Activated CD8-positive, alpha-beta T cell treated with anti-CD3 and anti-CD28 coated beads, Interleukin-2, amount 10 ng/mL, durations not matched to agents 7 days and 5 days (primary cell): ENCODE data around the gene UBE2J2. TPM values are rescaled to one million over a fixed set of nuclear protein-coding genes. Genes with fewer than 3 reads are reported as not detected.

Source experiments
- ATAC-seq: fragments of 150-1000 bp; cut with Tn5 transposase; one replicate; pipeline ENCODE4 v1.10.0; 2021; ENCODE audit warnings: moderate library complexity
- CTCF ChIA-PET: fragments of 350-600 bp; sonication (Branson Sonifier 250); formaldehyde crosslinking; loops from one replicate; lab custom pipeline; 2021; ENCODE audit warnings: antibody characterized with exemption; lab: Charles Lee
- POLR2A ChIA-PET: fragments of 350-600 bp; sonication (Branson Sonifier 250); formaldehyde crosslinking; loops from one replicate; lab custom pipeline; 2021; ENCODE audit warnings: antibody characterized with exemption; lab: Charles Lee
- DNase-seq: peaks from one replicate; pipeline ENCODE4 v3.0.0-alpha.2; 2020
- H3K27ac Mint-ChIP-seq: one replicate; pipeline ENCODE4 v1.8.0; 2021; ENCODE audit warnings: mild to moderate bottlenecking, mixed read lengths
- H3K27me3 Mint-ChIP-seq: one replicate; pipeline ENCODE4 v1.8.0; 2021; ENCODE audit warnings: low read depth, mixed read lengths
- H3K36me3 Mint-ChIP-seq: one replicate; pipeline ENCODE4 v1.8.0; 2021; ENCODE audit warnings: low read depth, mixed read lengths
- H3K4me1 Mint-ChIP-seq: one replicate; pipeline ENCODE4 v1.8.0; 2021; ENCODE audit warnings: low read depth, mixed read lengths
- H3K4me3 Mint-ChIP-seq: one replicate; pipeline ENCODE4 v1.8.0; 2021; ENCODE audit warnings: mild to moderate bottlenecking, mixed read lengths
- H3K9me3 Mint-ChIP-seq: one replicate; pipeline ENCODE4 v1.8.0; 2022; ENCODE audit warnings: mixed read lengths; ENCODE audit not compliant: insufficient read depth
- total RNA-seq, 2 experiments: library from RNA; stranded (reverse); gene quantifications; one replicate each; pipeline ENCODE4 v1.2.3, GENCODE V29; 2021

UBE2J2 gene
- total RNA-seq, 2 experiments from 2014 or later = 62.3 to 67.5 TPM

- Mint-ChIP-seq H3K27ac (no peak overlapping the region), H3K4me1 (peaks cover 6% of the 10 kb centered on the region), H3K27me3 (no peaks in the 10 kb centered on the region), H3K9me3 (no peaks in the 10 kb centered on the region), H3K4me3 (no peak overlapping the region), H3K36me3 (peaks cover 4% of the 10 kb centered on the region)
- CTCF ChIA-PET = interaction anchor here (0.5 to 3.2 kb wide), 12 partner anchors 14 to 308 kb away, joined by 3 to 61 read pairs (median 4); partner anchors contain the start of gene UBE2J2
- peak; percentile 87 for ATAC-seq
- DNase-seq = peak; percentile 78
- POLR2A ChIA-PET = no interaction called here
These were observed 18.1 kb upstream of the UBE2J2 start for GRCh38 chr1:1291548-1292441.

GRCh38 chr1:1291023-1291528, 17.4 kb upstream of the UBE2J2 start:
- ATAC-seq (no peak), DNase-seq (no peak)
- Mint-ChIP-seq H3K27ac (no peak overlapping the region), H3K9me3 (no peaks in the 10 kb centered on the region), H3K27me3 (no peaks in the 10 kb centered on the region), H3K36me3 (peaks cover 4% of the 10 kb centered on the region), H3K4me1 (peaks cover 6% of the 10 kb centered on the region), H3K4me3 (no peak overlapping the region)
- POLR2A ChIA-PET = no interaction called here
- CTCF ChIA-PET = interaction anchor here (1.1 to 3.2 kb wide), 7 partner anchors 17 to 308 kb away, joined by 4 to 61 read pairs (median 4); partner anchors contain the start of gene UBE2J2

GRCh38 chr1:1290238-1290731, 16.6 kb upstream of the UBE2J2 start:
- Mint-ChIP-seq H3K4me1 (peaks cover 6% of the 10 kb centered on the region), H3K27me3 (no peaks in the 10 kb centered on the region), H3K36me3 (peaks cover 4% of the 10 kb centered on the region), H3K27ac (no peak overlapping the region), H3K4me3 (no peak overlapping the region), H3K9me3 (no peaks in the 10 kb centered on the region)
- DNase-seq = peak; percentile 76
- peak; percentile 48 for ATAC-seq
- CTCF ChIA-PET = interaction anchor here (1.3 to 3.2 kb wide), 2 partner anchors 16 to 168 kb away, joined by 4 to 61 read pairs; no protein-coding TSS in a partner anchor
- POLR2A ChIA-PET = no interaction called here

- ATAC-seq = no peak
- no peaks in the 10 kb centered on the region for H3K9me3 Mint-ChIP-seq
- no peaks in the 10 kb centered on the region for H3K27me3 Mint-ChIP-seq
- peaks cover 6% of the 10 kb centered on the region for H3K4me1 Mint-ChIP-seq
- H3K27ac Mint-ChIP-seq = no peak overlapping the region
- peaks cover under 1% of the 10 kb centered on the region for H3K36me3 Mint-ChIP-seq
- POLR2A ChIA-PET = no interaction called here
- no peak overlapping the region for H3K4me3 Mint-ChIP-seq
- DNase-seq = no peak
- CTCF ChIA-PET = interaction anchor here (2.4 kb wide), 1 partner anchor 165 kb away, joined by 11 read pairs; no protein-coding TSS in a partner anchor
These were observed 13.8 kb upstream of the UBE2J2 start for GRCh38 chr1:1287288-1288110.

- ChIA-PET POLR2A (interaction anchor here (1.3 kb wide), 1 partner anchor 19 kb away, joined by 3 read pairs; no protein-coding TSS in a partner anchor), CTCF (interaction anchor here (2.4 kb wide), 1 partner anchor 164 kb away, joined by 11 read pairs; no protein-coding TSS in a partner anchor)
- no peak overlapping the region for H3K4me3 Mint-ChIP-seq
- no peaks in the 10 kb centered on the region for H3K27me3 Mint-ChIP-seq
- no peaks in the 10 kb centered on the region for H3K9me3 Mint-ChIP-seq
- no peak for ATAC-seq
- no peaks in the 10 kb centered on the region for H3K36me3 Mint-ChIP-seq
- no peak for DNase-seq
- H3K4me1 Mint-ChIP-seq = no peaks in the 10 kb centered on the region
- H3K27ac Mint-ChIP-seq = no peak overlapping the region
These were observed 12.9 kb upstream of the UBE2J2 start for GRCh38 chr1:1286313-1287261.

- H3K9me3 Mint-ChIP-seq = no peaks in the 10 kb centered on the region
- ChIA-PET POLR2A (interaction anchor here (1.3 kb wide), 1 partner anchor 20 kb away, joined by 3 read pairs; no protein-coding TSS in a partner anchor), CTCF (interaction anchor here (2.4 kb wide), 1 partner anchor 163 kb away, joined by 11 read pairs; no protein-coding TSS in a partner anchor)
- H3K27me3 Mint-ChIP-seq = no peaks in the 10 kb centered on the region
- DNase-seq (no peak), ATAC-seq (peak; percentile 9)
- H3K4me1 Mint-ChIP-seq = no peaks in the 10 kb centered on the region
- no peak overlapping the region for H3K4me3 Mint-ChIP-seq
- no peaks in the 10 kb centered on the region for H3K36me3 Mint-ChIP-seq
- H3K27ac Mint-ChIP-seq = no peak overlapping the region
These were observed 12.1 kb upstream of the UBE2J2 start for GRCh38 chr1:1285611-1286311.

- no peak for ATAC-seq
These were observed 11.5 kb upstream of the UBE2J2 start for GRCh38 chr1:1285102-1285571.

GRCh38 chr1:1284221-1285101, 10.8 kb upstream of the UBE2J2 start:
- Mint-ChIP-seq H3K4me3 (no peak overlapping the region), H3K36me3 (no peaks in the 10 kb centered on the region), H3K27me3 (no peaks in the 10 kb centered on the region), H3K4me1 (no peaks in the 10 kb centered on the region), H3K9me3 (no peaks in the 10 kb centered on the region), H3K27ac (no peak overlapping the region)
- DNase-seq (no peak), ATAC-seq (no peak)
- ChIA-PET CTCF (no interaction called here), POLR2A (no interaction called here)

More at GRCh38 chr1:1285102-1285571, 11.5 kb upstream of the UBE2J2 start:
- no peak overlapping the region for H3K4me3 Mint-ChIP-seq
- H3K4me1 Mint-ChIP-seq = no peaks in the 10 kb centered on the region
- H3K9me3 Mint-ChIP-seq = no peaks in the 10 kb centered on the region
- ChIA-PET CTCF (no interaction called here), POLR2A (interaction anchor here (1.3 kb wide), 1 partner anchor 20 kb away, joined by 3 read pairs; no protein-coding TSS in a partner anchor)
- H3K27me3 Mint-ChIP-seq = no peaks in the 10 kb centered on the region
- H3K27ac Mint-ChIP-seq = no peak overlapping the region
- DNase-seq = no peak
- H3K36me3 Mint-ChIP-seq = no peaks in the 10 kb centered on the region

GRCh38 chr1:1283821-1284220, 10.2 kb upstream of the UBE2J2 start:
- ATAC-seq (no peak), DNase-seq (no peak)
- Mint-ChIP-seq H3K36me3 (no peaks in the 10 kb centered on the region), H3K27ac (no peak overlapping the region), H3K27me3 (no peaks in the 10 kb centered on the region), H3K4me3 (no peak overlapping the region), H3K9me3 (no peaks in the 10 kb centered on the region), H3K4me1 (no peaks in the 10 kb centered on the region)
- POLR2A ChIA-PET = no interaction called here
- CTCF ChIA-PET = no interaction called here
